Muscle layer of duodenum (tissue), 2 donors: ENCODE data around the gene SMIM41.

Source experiments
- H3K27ac ChIP-seq: one replicate; pipeline ENCODE4 v1.7.0; 2013; ENCODE audit warnings: mild to moderate bottlenecking, low read length
- H3K27me3 ChIP-seq: one replicate; pipeline ENCODE4 v1.7.0; 2013; ENCODE audit warnings: low read depth, mild to moderate bottlenecking, control low read depth, low read length
- H3K36me3 ChIP-seq, 2 donors: one replicate each; pipeline ENCODE4 v1.7.0; 2013; ENCODE audit warnings: low read length in 2 of 2, control low read depth in 1 of 2, mild to moderate bottlenecking in 1 of 2; ENCODE audit not compliant: insufficient read depth in 2 of 2, control insufficient read depth in 1 of 2
- H3K4me1 ChIP-seq, 2 donors: one replicate each; pipeline ENCODE4 v1.7.0; 2013; ENCODE audit warnings: low read length in 2 of 2, mild to moderate bottlenecking in 2 of 2, control low read depth in 1 of 2, moderate library complexity in 1 of 2; ENCODE audit not compliant: insufficient read depth in 2 of 2, control insufficient read depth in 1 of 2
- H3K4me3 ChIP-seq, 2 donors: one replicate each; pipeline ENCODE4 v1.7.0; 2013; ENCODE audit warnings: low read length in 2 of 2, low read depth in 1 of 2, mild to moderate bottlenecking in 1 of 2
- H3K9me3 ChIP-seq, 2 donors: one replicate each; pipeline ENCODE4 v1.7.0; 2013; ENCODE audit warnings: low read length in 2 of 2, control low read depth in 1 of 2, mild to moderate bottlenecking in 1 of 2; ENCODE audit not compliant: control insufficient read depth in 1 of 2
- donor health status: healthy.

The SMIM41 gene

DNA sequence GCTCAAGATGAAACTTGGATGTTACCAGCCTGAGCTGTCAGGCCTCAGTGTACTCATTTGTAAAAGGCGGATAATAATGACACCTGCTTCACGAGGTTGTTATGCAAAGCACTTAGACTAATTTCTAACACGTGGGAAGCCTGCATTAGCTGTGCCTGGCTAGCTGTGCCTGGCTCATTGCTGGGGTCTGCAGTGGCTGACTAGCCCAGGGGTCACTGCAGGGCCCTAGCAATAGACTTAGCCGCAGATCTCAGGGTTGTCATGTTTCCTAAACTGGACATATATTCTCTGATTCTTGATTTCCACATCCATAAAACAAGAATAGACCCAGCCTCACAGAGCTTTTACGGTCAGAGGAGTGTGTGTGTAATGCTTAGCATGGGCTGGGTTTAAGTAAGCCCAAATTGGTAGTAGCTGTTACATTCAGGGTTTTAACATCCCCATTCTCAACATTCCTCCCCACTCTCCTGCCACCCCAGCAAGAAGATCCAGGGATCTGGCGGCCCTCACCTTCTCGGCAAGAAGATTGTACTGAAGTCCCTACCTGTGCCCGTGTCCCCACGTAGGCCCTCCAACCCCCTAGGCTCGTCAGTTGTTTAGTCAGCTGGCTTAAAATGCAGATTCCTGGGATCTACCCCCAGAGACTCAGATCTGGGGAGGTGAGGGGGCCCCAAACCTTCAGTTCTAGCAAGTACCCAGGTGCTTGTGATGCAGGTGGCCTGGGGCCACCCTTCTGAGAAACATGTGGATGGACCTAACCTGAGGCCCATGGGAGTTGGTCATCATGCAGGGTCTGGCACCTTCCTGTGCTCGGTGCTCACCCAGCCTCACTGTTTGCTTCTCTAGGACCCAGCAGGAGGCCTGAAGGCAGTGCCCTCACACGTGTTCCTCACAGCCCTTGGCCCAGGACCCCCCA lies 19.7 kb upstream of the SMIM41 start:
- H3K9me3 ChIP-seq: no peaks in the 10 kb centered on the region
- no peak overlapping the region for H3K27ac ChIP-seq
- H3K36me3 ChIP-seq: peaks cover 29 to 39% of the 10 kb centered on the region in 2 donors
- H3K4me3 ChIP-seq: no peak overlapping the region
- H3K4me1 ChIP-seq: peaks cover 0 to 21% of the 10 kb centered on the region in 2 donors
- H3K27me3 ChIP-seq: no peaks in the 10 kb centered on the region

DNA sequence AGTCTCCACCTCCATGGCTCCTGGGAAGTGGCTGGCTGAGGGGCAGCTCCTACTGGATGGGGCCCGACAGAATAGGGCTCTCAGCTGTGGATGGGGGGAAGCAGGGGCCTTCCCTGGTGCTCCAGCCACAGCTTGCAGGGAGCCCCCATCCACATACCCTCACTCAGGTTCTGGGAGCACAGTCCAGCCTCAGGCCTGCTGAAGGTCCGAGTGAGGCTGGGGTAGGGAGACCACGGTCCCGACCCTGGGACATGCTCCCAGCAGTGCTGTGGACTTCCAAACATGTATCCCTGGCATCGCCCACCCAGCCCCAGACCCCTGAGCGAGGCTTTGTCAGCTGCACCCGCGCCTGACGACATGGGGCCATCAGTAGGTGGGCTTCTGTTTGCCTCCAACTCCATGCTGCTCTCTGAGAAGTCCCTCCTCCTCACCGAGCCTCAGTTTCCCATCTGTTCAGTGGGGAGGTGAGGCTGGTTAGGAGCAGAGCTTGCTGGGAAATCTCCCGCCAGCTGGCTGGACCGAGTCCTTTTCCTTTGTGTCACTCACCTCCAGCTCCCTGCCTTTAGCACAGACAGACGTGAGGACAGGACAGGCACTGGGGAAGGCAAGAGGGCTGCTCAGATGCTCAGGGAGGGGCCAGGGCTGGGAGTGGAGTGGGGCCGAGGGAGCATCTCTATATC lies 18.9 kb upstream of the SMIM41 start:
- Histone ChIP-seq H3K27me3 (no peaks in the 10 kb centered on the region), H3K4me3 (no peak overlapping the region), H3K4me1 (peaks cover 0 to 15% of the 10 kb centered on the region in 2 donors), H3K9me3 (no peaks in the 10 kb centered on the region), H3K27ac (no peak overlapping the region), H3K36me3 (peaks cover 21 to 32% of the 10 kb centered on the region in 2 donors)

DNA sequence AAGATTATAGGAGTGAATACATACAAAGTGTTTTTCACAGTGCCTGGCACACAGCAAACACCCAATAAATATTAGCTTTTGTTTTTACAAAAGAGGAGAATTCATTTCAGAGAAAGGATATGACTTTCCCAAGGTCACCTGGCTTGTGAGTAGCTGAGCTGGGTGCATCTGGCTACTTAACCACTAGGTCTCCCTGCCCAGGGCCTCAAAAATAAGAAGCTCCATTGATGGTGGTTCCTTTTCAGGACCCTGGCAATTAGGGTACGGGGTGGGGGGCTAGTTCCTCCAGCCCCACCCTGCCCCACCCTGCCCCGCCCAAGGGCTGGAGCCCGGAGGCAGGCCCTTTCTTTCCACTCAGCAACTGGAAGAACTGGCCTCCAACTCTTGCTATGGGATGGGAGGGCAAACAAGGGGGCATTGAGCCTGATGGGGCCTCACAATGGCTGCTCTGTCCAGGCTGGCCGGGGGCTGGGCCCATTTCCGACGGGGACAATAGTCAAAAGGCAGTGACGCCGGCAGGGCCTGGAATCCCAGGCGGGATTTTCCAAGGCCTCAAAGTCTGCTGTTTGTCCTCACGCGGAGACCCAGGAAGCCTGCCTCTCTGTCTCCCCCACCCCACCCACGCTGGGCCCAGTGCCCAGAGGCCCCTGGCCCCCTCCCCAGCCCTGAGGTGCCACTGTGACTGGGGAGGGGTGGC lies 17.9 kb upstream of the SMIM41 start:
- no peak overlapping the region for H3K27ac ChIP-seq
- H3K9me3 ChIP-seq: no peaks in the 10 kb centered on the region
- no peaks in the 10 kb centered on the region for H3K27me3 ChIP-seq
- no peak overlapping the region for H3K4me3 ChIP-seq
- H3K4me1 ChIP-seq: peaks cover 0 to 15% of the 10 kb centered on the region in 2 donors
- H3K36me3 ChIP-seq: peaks cover 18 to 23% of the 10 kb centered on the region in 2 donors

DNA sequence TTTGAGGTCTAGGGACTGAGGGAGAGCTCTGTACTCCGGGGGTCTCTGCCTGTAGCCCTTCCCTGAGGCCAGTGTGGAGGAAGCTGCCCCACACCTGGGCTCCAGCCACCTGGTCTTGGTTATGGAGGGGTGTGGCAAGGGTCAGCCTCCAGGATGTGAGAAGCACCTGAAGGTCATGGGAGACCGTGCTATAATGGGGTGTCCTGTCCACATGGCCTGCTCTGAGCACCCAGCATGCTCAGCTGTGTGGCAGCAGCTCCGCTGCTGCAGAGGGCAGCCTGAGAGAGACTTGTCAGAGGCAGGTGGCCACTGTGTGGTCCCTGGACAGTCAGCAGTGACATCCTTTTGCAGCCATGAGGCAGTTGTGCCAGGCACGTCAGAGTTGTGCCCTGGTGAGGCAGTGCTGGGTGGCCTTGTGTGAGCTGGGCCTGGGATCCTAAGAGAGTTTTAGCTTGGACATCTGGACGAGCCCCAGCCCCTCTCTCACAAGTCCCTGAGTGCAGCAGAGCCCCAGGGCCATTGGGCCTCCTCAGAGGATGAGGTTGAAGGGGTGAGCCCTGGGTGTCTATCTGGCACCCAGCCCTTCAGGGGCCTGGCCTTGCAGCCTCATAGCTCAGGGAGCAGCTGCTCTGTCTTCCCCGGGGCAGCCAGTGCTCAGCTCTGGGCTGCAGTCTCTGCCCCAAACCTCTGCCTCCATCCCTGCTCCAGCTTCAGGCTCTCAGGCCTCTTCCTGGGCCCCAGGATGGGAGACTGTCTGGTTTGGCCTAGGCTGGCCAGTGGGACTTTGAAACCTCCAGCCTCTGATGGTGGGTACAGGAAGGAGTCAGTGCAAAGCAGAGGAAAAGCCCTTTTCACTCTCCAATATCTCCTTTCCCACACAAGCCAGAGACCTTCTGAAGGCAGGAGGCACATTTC lies 17.1 kb upstream of the SMIM41 start:
- H3K4me1 ChIP-seq: peaks cover 0 to 9% of the 10 kb centered on the region in 2 donors
- no peaks in the 10 kb centered on the region for H3K27me3 ChIP-seq
- H3K36me3 ChIP-seq: peaks cover 10 to 15% of the 10 kb centered on the region in 2 donors
- no peak overlapping the region for H3K27ac ChIP-seq
- no peaks in the 10 kb centered on the region for H3K9me3 ChIP-seq
- H3K4me3 ChIP-seq: no peak overlapping the region

DNA sequence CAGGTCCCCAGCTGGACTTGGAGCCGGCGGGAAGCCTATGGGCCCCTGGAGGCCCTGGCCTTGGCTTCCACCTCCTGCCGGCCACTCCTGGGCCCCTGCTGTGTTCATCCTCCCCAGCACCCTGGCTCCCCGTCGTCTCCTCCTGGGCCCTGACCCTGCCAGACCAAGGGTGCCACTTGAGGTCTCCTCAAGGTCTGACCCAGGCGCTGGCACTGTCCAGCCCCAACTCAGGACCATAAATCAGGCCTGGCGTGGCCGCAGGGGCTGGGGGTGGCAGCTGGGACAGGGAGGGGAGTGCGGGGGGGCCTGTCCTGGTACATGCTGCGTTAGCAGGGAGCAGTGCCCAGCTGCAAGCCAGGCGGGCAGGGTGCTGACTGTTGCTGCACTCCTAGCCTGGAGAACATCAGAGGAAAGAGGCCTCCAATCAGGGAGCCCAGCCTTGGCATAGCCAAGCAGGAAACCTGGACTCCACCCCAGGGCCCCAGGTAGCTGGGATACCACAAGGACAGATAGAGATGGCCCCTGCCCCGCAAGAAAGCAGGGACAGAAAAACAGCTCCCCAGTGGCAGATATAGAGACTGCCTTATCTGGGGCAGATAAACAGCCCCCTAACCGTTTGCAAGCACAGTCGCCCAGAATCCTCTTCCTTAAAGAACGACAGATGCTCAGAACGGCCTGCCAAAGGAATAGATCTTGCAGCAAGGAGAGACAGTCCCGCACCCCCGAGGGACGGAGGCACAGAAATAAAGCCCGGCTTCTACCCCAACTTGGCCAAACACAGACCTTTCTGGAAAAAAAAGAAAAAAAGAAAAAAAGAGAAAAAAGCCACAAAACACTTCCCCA lies 16.2 kb upstream of the SMIM41 start:
- Histone ChIP-seq H3K4me1 (peaks cover 0 to 8% of the 10 kb centered on the region in 2 donors), H3K4me3 (no peak overlapping the region), H3K9me3 (no peaks in the 10 kb centered on the region), H3K27ac (no peak overlapping the region), H3K36me3 (peaks cover 2 to 8% of the 10 kb centered on the region in 2 donors), H3K27me3 (no peaks in the 10 kb centered on the region)

DNA sequence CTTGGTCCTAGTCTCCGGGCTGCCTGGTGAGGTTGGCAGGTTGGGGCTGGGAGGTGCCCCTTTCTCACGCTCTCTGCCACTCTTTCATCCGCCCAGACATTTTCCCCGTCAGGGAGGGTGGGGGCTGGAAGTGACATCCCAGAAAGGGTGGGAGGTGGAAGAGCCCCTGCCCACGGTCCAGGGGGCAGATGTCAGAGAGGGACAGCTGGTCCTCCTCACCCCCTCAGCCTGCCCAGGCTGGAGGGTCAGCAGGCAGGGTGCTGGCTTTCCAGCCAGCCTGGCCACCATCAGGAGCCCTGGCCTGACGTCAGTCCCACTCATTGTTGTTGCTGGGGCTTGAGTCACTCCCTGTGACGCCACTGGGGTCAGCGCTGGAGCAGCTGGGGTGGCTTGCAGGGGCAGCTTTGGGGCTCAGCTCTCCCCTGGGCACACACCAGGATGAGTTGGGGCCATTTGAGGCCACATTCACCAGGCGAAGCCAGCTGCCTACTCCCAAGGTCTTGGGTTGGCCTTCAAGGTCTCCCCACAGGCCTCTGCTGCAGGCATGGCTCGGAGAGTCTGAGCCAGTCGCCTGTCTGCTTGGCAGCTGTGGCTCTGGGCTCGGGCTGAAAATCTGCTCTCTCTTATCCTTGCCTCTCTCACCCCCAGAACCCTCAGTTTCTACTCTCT lies 15.4 kb upstream of the SMIM41 start:
- H3K36me3 ChIP-seq: no peaks in the 10 kb centered on the region
- H3K4me3 ChIP-seq: no peak overlapping the region
- H3K27ac ChIP-seq: no peak overlapping the region
- H3K4me1 ChIP-seq: peaks cover 0 to 8% of the 10 kb centered on the region in 2 donors
- H3K9me3 ChIP-seq: no peaks in the 10 kb centered on the region
- no peaks in the 10 kb centered on the region for H3K27me3 ChIP-seq

DNA sequence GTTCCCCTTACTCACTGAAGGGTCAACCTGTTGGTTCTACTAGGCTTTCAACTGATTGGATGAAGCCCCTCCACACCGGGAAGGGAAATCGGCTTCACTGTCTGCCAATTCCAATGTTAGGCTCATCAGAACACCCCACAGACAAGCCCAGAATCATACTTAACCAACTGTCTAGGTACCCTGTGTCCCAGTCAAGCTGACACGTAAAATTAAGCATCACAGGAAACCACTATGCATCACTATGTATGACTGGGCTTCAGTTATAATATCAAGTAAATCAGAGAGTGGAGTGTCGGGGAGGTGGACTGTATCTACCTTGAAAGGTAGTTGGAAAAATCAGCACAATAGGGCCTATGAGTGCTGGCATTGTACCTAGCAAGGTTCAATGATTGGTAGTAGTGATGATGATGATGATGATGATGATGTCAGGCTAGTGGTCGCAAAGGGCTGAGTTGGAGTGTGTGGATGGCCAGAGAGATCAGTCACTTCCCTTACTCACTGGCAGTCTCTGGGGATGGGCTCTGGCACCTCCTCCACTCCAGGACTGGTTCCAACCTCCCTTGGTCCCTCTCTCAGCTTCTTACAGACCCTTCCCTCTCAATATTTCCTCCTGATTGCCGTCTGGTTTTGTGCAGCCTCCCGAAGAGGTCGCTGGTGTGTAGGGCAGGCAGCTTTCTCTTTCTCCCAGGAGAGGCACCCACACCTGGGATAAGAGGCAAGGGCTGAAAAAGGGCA lies 13.0 kb upstream of the SMIM41 start:
- Histone ChIP-seq H3K9me3 (no peaks in the 10 kb centered on the region), H3K4me1 (peaks cover 6 to 22% of the 10 kb centered on the region in 2 donors), H3K27ac (no peak overlapping the region), H3K4me3 (no peak overlapping the region), H3K27me3 (no peaks in the 10 kb centered on the region), H3K36me3 (no peaks in the 10 kb centered on the region)

DNA sequence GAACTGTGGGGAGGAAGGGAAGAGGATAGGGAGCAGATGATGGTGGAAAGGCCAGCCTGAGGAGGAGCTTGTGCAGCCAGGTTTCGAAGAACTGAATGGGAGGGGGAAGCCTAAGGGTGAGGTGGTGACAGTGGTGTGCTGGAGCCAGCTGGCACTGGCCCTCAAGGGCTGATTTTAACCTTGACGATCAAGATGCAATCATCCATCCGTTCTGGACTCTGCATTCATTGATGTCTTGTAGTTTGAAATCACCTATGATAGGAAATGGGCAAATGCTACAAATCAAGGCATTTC lies 12.5 kb upstream of the SMIM41 start:
- H3K27me3 ChIP-seq: no peaks in the 10 kb centered on the region
- H3K4me1 ChIP-seq: peaks cover 6 to 27% of the 10 kb centered on the region in 2 donors
- no peak overlapping the region for H3K27ac ChIP-seq
- H3K36me3 ChIP-seq: no peaks in the 10 kb centered on the region
- no peaks in the 10 kb centered on the region for H3K9me3 ChIP-seq
- H3K4me3 ChIP-seq: no peak overlapping the region

DNA sequence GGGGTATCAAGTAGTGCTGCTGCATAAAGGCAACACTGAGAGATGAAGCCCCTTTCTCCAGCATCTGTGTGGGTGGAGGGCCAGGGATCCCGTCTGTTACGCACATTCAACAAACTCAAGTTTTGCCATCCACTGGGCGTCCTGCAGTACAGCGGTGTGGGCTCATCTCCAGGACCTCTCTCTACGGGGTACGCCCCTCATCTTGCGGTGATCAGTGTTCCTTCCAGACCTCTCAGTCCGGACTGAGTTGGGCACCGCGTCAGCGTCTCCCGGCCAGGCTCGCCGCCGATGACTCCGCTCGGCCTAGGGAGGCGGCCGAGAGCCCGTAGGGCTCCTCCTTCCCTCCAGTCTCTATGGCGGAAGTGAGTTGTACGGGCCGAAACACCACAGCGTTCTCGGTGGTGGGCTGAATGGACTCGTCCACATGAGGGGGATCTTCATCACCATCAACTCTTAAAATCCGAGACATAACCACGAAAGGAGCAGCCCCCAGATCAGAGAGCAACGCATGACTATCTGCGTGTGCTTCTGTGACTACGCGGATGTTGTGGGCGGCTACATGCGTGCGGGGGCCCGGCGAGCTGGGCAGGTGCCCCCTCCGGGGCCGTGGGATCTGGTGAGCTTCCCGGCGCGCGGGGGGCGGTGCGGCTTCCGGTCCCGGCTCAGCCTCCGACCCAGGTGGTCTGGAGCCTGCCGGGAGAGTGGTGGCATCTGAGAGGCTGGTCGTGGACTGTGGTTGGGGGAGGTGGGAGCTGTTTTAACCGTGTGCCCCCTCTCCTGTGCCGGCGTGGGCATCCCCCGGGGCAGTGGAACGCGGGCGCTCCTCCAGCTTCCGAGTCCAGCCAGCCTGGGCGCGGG lies 9.9 kb upstream of the SMIM41 start, which contains the start of gene ATG101:
Gene ATG101 (plus strand): TSS at position 652 of the 858 bp plus-strand sequence. CDS start 3,673 bp downstream, outside the sequence.
- Histone ChIP-seq H3K27me3 (no peaks in the 10 kb centered on the region), H3K9me3 (no peaks in the 10 kb centered on the region), H3K4me3 (peak within 1 kb of the TSS; percentile 92 to 95), H3K4me1 (peaks cover 6 to 24% of the 10 kb centered on the region in 2 donors), H3K36me3 (peaks cover 4 to 15% of the 10 kb centered on the region in 2 donors), H3K27ac (peak within 1 kb of the TSS; percentile 87)
